IMR-90 (cell line): ENCODE data around the gene TEPSIN.

Source experiments
- CEBPB ChIP-seq: IDR thresholded peaks from 2 replicates; pipeline ENCODE4 v1.6.1; 2012; ENCODE audit warnings: low read depth, low read length, improper control_type of control experiment
- CHD1 ChIP-seq: IDR thresholded peaks from 2 replicates; pipeline ENCODE4 v1.6.1; 2012; ENCODE audit warnings: low read depth, low read length, improper control_type of control experiment
- FOS ChIP-seq: fragments of 150-350 bp; IDR thresholded peaks from 2 replicates; pipeline ENCODE4 v1.6.1; 2016; ENCODE audit warnings: low read depth, low read length
- MAZ ChIP-seq: IDR thresholded peaks from 2 replicates; pipeline ENCODE4 v1.6.1; 2012; ENCODE audit warnings: low read depth, mild to moderate bottlenecking, low read length, improper control_type of control experiment, moderate library complexity, borderline replicate concordance
- MXI1 ChIP-seq: IDR thresholded peaks from 2 replicates; pipeline ENCODE4 v1.6.1; 2012; ENCODE audit warnings: low read depth, mild to moderate bottlenecking, low read length, moderate library complexity, borderline replicate concordance
- NFE2L2 ChIP-seq: fragments of 150-350 bp; IDR thresholded peaks from 2 replicates; pipeline ENCODE4 v1.6.1; 2016; ENCODE audit warnings: low read depth, mild to moderate bottlenecking, low read length
- POLR2A ChIP-seq: IDR thresholded peaks from 2 replicates; pipeline ENCODE4 v1.6.1; 2012; ENCODE audit warnings: mild to moderate bottlenecking, low read depth, low read length
- RAD21 ChIP-seq: IDR thresholded peaks from 2 replicates; pipeline ENCODE4 v1.6.1; 2012; ENCODE audit warnings: low read length, improper control_type of control experiment
- TF ChIP-seq, protein P1 (sequence below): conservative IDR thresholded peaks from 2 replicates; pipeline ENCODE4 v1.5.1; 2012; ENCODE audit warnings: mild to moderate bottlenecking, low read depth, low read length, improper control_type of control experiment

DNA sequence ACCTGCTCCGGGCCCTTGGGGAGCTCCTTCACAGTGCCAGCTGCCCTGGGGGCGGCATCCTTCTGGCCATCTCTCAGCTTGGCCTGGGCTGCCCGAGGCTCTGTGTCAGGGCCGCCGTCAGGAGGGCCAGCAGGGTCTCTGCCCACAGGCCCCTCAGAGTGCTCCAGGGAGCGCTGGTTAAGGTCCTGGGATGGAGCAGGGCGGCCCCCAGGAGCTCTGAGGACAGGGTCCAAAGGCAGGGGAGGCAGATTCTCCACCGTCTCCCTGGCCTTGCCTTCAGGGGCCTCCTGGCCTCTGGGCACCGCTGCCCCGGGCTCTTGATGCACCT, 7.5 kb upstream of the TEPSIN start:
- TF ChIP-seq, protein P1, sequence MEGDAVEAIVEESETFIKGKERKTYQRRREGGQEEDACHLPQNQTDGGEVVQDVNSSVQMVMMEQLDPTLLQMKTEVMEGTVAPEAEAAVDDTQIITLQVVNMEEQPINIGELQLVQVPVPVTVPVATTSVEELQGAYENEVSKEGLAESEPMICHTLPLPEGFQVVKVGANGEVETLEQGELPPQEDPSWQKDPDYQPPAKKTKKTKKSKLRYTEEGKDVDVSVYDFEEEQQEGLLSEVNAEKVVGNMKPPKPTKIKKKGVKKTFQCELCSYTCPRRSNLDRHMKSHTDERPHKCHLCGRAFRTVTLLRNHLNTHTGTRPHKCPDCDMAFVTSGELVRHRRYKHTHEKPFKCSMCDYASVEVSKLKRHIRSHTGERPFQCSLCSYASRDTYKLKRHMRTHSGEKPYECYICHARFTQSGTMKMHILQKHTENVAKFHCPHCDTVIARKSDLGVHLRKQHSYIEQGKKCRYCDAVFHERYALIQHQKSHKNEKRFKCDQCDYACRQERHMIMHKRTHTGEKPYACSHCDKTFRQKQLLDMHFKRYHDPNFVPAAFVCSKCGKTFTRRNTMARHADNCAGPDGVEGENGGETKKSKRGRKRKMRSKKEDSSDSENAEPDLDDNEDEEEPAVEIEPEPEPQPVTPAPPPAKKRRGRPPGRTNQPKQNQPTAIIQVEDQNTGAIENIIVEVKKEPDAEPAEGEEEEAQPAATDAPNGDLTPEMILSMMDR: no peak
- no peak for TF ChIP-seq CEBPB
- no peak for TF ChIP-seq FOS
- TF ChIP-seq POLR2A: no peak
- TF ChIP-seq CHD1: no peak
- no peak for TF ChIP-seq MXI1
- no peak for TF ChIP-seq NFE2L2
- TF ChIP-seq MAZ: no peak
- no peak for TF ChIP-seq RAD21
